HepG2 (cell line): ENCODE results near the gene B4GALT2. TPM values are rescaled to one million over a fixed set of nuclear protein-coding genes. Genes with fewer than 3 reads are reported as not detected.

Source experiments
- CEBPZ ChIP-seq: IDR thresholded peaks from 2 replicates; pipeline ENCODE4 v1.6.1; 2012; ENCODE audit warnings: low read length, improper control_type of control experiment
- GMEB2 ChIP-seq: IDR thresholded peaks from 2 replicates; pipeline ENCODE4 v1.6.1; 2016; ENCODE audit warnings: missing biosample characterization, missing genetic modification reagents, low read depth
- GPN1 ChIP-seq: sonication (generic); formaldehyde crosslinking; IDR thresholded peaks from 2 replicates; pipeline ENCODE4 v1.5.1; 2020; ENCODE audit warnings: missing genetic modification reagents, borderline replicate concordance
- KMT2A ChIP-seq: sonication (generic); formaldehyde crosslinking; IDR thresholded peaks from 2 replicates; pipeline ENCODE4 v1.4.0; 2020; ENCODE audit warnings: missing genetic modification reagents
- MBD4 ChIP-seq: IDR thresholded peaks from 2 replicates; pipeline ENCODE4 v1.6.1; 2012; ENCODE audit warnings: low read length, inconsistent platforms, borderline replicate concordance
- PHF8 ChIP-seq: sonication (generic); formaldehyde crosslinking; IDR thresholded peaks from 2 replicates; pipeline ENCODE4 v1.5.0; 2020; ENCODE audit warnings: missing genetic modification reagents
- REST ChIP-seq, 2 experiments: IDR thresholded peaks; 2 replicates each; pipeline ENCODE4 v1.6.1; 2011 to 2012; ENCODE audit warnings: low read length in 2 of 2, borderline replicate concordance in 1 of 2, low read depth in 1 of 2, mild to moderate bottlenecking in 1 of 2, moderate library complexity in 1 of 2
- SMC3 ChIP-seq: IDR thresholded peaks from 2 replicates; pipeline ENCODE4 v1.6.1; 2011; ENCODE audit warnings: low read length, improper control_type of control experiment
- TFE3 ChIP-seq: IDR thresholded peaks from 2 replicates; pipeline ENCODE4 v1.6.1; 2016
- ZBTB1 ChIP-seq: sonication (generic); formaldehyde crosslinking; IDR thresholded peaks from 2 replicates; pipeline ENCODE4 v1.4.0; 2020; ENCODE audit warnings: missing genetic modification reagents, borderline replicate concordance
- ZBTB7A ChIP-seq: sonication (generic); formaldehyde crosslinking; IDR thresholded peaks from 2 replicates; pipeline ENCODE4 v1.8.0; 2022; ENCODE audit warnings: mild to moderate bottlenecking, missing genetic modification reagents
- ZNF230 ChIP-seq: sonication (generic); formaldehyde crosslinking; IDR thresholded peaks from 2 replicates; pipeline ENCODE4 v1.4.0; 2020; ENCODE audit warnings: mild to moderate bottlenecking, missing genetic modification reagents
- ZNF234 ChIP-seq: sonication (generic); formaldehyde crosslinking; conservative IDR thresholded peaks from 2 replicates; pipeline ENCODE4 v1.5.1; 2020; ENCODE audit warnings: mild to moderate bottlenecking, missing genetic modification reagents
- ZNF383 ChIP-seq: sonication (generic); formaldehyde crosslinking; IDR thresholded peaks from 2 replicates; pipeline ENCODE4 v1.4.0; 2020; ENCODE audit warnings: missing genetic modification reagents, mild to moderate bottlenecking, borderline replicate concordance
- ZNF607 ChIP-seq: sonication (generic); formaldehyde crosslinking; IDR thresholded peaks from 2 replicates; pipeline ENCODE4 v1.5.1; 2020; ENCODE audit warnings: missing genetic modification reagents, mild to moderate bottlenecking, borderline replicate concordance
- ZSCAN22 ChIP-seq: sonication (generic); formaldehyde crosslinking; IDR thresholded peaks from 2 replicates; pipeline ENCODE4 v1.4.0; 2020; ENCODE audit warnings: mild to moderate bottlenecking, missing genetic modification reagents
- polyA plus RNA-seq, 8 experiments: library from polyadenylated mRNA; depleted of rRNA in 3 of 8; stranded (reverse) in 7 of 8; unstranded in 1 of 8; fragments of >200 nt; fragmentation: Illumina TruSeq in 4 of 8; extraction: Trizol in 4 of 8; gene quantifications; 2 replicates each; pipeline versions ENCODE4 v1.2.1 to v1.2.3, GENCODE V29; 2011 to 2016; ENCODE audit warnings: low read depth in 4 of 8, missing spikeins in 1 of 8, mixed read lengths in 1 of 8; ENCODE audit not compliant: insufficient read depth in 1 of 8
- total RNA-seq, 5 experiments: library from RNA; depleted of rRNA; stranded (reverse); fragments of >200 nt; fragmentation: Illumina TruSeq; extraction: Trizol; gene quantifications; 2 replicates each; pipeline ENCODE4 v1.2.3, GENCODE V29; 2016; ENCODE audit warnings: low read depth in 1 of 5

The B4GALT2 gene
- total and polyA plus RNA-seq, 2 of the 13 experiments (the other 11 are each of a cell fraction or from before 2014, with no cell fraction given) = 41.9 to 78.0 TPM

- TF ChIP-seq CEBPZ (no peak), MBD4 (no peak), SMC3 (no peak), ZSCAN22 (CRISPR knock-in tag) (no peak), ZNF234 (CRISPR knock-in tag) (no peak), KMT2A (CRISPR knock-in tag) (no peak), GPN1 (CRISPR knock-in tag) (no peak), ZNF230 (CRISPR knock-in tag) (0 out of 2 replicates have a peak, but pooled peaks have one; percentile 76), ZNF383 (CRISPR knock-in tag) (no peak), TFE3 (CRISPR knock-in tag) (no peak), ZBTB1 (CRISPR knock-in tag) (no peak), REST (IDR thresholded peaks at IDR 0.05; ENCODE audit: borderline replicate concordance in 1 of 2, low read depth in 1 of 2, low read length in 2 of 2) (no peak), ZBTB7A (CRISPR knock-in tag) (0 out of 2 replicates have a peak, but pooled peaks have one; percentile 8), GMEB2 (CRISPR knock-in tag) (no peak), PHF8 (CRISPR knock-in tag) (peak; percentile 55), ZNF607 (CRISPR knock-in tag) (no peak; the same call in 1 of the 2 replicates)
Measured at GRCh38 chr1:44031252-44032169, 52.5 kb downstream of the B4GALT2 start, which contains the start of gene SLC6A9 (continued).
